HG02623 (cell line): ENCODE measurements around the gene RPL28.

ENCODE experiments used
- ATAC-seq: cut with Tn5 transposase; IDR thresholded peaks from one replicate; pipeline ENCODE4 v1.9.1; 2021; ENCODE audit warnings: moderate library complexity; ENCODE audit not compliant: unreplicated experiment

Gene RPL28

DNA sequence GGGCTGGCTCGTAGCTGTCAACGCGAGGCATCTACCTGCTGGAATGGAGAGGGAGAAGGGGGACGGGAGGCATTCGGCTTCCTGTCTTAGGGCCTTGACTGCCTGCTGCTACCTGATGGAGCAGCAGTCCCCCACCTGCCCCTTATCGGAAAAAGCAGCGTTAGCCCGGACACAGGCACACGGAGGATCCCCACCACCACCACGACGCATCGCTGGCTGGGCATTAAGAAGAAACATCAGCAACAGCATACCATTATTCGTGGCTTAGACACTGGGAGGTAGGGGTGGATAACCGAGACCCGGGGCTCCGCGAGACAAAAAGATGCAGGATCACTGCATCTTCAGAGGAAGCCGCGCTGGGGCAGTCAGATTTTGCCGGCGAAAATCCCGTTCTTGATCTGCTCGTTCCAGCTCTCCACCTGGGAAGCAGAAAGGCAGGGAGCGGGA lies 32.4 kb upstream of the RPL28 start:
- no peak for ATAC-seq

DNA sequence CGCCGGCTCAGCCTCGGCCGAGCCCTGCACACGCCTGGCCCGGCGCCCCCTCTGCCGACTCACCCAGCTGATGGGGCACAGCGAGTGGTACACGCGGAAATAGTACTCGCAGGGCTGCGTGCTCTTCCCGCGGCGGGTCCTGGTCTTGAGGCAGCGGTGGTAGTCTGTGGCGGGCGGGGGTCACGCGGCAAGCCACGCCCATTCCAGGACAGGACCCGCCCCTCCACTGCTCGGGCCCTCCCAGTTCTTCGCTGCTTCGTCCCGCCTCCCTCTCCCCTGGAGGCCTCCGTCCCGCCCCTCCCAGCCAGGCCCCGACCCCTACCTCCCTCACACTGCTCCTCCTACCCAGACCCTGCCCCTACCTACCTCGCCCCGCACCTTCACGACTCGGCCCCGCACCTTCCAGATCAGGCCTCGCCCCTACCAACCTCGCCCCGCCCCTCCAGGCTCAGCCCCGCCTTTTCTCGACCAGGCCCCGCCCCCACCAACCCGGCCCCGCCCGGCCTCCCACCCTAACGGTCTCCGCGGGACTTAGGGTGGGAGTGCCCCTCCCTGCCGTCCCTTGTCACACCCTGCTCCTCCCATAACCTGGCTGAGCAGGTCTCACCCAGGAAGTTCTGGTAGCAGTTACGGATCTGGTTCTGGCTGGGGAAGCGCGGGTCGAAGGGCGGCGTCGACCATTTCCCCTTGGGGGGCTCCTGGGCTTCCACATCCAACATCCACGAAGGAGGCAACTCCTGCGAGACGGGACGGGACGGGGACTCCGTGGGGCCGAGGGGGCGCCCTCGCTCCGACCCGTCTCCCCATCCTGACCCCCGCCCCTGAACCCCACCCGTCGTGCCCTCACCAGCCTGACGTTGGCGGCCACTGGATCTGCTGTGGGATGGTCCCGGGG lies 31.7 kb upstream of the RPL28 start:
- ATAC-seq: no peak

DNA sequence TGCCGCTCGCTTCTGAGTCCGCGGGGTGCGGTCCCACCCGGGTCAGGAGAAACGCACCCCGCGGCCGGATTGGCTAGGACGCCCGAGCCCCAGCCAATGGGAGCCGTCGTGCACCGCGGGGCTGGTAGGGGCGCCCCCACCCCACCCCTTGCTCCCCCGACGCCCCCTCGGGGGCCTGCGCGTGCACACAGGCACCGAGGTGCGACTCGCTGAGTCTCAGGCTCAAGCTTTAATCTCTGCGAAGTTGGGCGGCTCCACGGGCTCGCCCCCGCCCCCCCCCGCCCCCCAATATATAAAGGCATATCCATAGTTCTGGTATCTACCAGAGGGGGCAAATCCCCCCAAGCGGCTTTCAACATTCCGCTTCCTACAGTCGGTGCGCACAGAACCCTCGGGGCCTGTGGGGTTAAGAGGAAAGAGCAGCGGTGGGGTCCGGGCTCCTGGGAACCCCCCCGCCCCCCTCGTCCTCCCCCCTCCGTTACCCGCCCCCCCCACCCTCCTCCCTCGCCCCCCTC lies 31.0 kb upstream of the RPL28 start, which contains the start of gene COX6B2:
TSS of gene COX6B2 (minus strand) at position 22 of the 515 bp plus-strand sequence. CDS start 198 bp downstream, outside the sequence.
- no peak for ATAC-seq

DNA sequence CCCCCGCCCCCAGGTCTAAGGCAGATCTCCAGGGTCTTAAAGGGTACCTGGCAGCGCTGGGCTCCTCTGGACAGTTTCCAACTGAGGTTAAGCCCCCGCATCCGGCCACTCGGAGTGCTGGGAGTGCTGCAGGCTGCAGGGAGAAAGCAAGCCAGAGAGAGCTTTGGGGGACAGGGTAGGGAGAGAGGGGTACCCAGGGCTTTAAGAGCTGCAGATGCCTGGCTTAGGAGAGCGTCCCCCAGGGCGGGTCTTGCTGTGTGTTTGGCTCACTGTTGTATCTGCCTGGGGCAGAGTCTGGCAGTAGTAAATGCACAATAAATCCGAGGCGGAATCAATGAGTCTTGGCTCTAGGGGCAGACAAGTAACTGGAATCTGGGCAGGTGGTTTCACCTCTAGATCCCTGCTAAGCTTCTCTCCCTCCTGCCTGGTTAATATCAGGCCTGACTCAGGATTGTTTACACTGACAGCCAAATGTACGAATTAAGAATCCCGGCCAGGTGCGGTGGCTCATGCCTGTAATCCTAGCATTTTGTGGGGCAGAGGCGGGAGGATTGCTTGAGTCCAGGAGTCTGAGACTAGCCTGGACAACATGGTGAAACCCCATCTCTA lies 30.4 kb upstream of the RPL28 start:
- ATAC-seq: no peak

DNA sequence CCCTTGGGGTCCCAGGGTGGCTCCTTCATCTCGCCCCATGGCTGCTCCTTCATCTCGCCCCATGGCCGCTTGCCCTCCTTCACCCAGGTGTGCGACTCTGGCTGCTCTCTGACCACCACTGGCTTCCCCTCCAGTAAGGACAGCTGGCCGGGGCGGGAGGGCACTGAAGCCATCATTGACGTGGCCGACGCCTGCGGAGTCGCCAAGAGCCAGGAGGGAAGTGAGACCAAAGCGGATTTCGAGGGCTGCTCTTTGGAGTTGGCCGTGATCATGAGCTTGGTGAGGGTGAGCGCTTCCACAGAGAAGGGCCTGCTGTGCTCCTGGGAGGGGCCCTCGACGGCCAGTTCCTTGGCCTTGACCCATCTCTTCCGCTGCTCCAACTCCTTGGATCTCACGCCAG lies 27.2 kb upstream of the RPL28 start:
- no peak for ATAC-seq

DNA sequence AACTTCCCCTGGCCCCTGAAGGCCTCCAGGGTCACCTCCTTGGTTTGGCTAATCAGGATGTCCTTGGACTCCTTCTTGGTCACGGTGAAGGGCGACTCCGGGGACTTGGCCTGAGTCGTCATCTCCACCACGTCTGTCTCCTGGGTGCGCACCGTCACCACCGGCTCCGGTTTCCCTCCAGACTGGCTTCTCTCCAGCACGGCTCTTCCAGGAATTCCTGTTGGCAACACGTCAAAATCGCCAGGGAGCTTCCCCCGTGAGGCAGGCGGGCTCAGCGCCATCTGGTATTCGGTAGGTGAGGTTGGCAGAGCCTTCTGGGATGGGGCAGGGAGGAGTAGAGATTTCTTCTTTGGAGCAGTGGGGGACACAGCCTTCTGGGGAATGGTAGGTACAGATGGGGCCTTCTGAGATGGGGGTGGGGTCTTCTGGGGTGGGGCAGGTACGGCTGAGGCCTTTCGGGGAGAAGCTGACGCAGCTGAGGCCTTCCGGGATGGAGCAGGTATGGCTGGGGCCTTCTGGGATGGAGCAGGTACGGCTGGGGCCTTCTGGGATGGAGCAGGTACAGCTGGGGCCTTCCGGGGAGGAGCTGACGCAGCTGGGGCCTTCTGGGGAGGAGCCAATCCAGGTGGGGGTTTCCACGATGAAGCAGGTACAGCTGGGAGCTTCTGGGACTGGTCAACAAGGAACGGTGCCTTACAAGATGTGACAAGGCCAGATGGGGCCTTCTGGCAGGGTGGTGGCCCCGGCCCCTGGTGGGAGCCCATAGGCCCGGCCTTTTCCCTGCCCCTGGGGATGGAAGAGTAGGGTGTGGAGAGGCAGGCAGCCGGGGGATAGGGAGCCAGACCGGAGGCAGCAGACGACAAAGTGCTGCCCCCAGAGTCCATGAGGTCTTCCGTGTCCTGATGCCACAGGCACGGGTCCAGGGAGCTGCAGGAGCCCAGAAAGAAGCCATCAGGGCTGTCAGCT lies 26.5 kb upstream of the RPL28 start:
- no peak for ATAC-seq

DNA sequence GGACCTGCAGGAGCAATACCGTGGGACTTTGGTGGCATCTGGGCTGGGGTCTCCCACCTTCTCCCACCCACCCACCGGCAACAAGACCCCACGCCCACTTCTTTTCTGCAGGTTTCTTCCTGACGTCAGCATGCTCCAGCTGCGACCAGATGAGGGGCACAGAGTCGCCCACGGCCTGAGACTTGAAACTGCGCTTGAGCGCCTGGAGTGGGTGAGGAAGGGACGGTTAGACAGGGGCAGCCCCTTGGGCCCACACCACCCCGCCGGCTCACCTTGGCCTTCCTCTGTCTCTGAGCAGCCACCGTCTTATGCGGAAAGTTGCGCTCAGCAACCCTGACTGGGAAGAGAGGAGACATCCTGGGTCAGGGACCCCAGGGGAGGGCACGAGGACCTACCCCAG lies 24.8 kb upstream of the RPL28 start:
- ATAC-seq: no peak

DNA sequence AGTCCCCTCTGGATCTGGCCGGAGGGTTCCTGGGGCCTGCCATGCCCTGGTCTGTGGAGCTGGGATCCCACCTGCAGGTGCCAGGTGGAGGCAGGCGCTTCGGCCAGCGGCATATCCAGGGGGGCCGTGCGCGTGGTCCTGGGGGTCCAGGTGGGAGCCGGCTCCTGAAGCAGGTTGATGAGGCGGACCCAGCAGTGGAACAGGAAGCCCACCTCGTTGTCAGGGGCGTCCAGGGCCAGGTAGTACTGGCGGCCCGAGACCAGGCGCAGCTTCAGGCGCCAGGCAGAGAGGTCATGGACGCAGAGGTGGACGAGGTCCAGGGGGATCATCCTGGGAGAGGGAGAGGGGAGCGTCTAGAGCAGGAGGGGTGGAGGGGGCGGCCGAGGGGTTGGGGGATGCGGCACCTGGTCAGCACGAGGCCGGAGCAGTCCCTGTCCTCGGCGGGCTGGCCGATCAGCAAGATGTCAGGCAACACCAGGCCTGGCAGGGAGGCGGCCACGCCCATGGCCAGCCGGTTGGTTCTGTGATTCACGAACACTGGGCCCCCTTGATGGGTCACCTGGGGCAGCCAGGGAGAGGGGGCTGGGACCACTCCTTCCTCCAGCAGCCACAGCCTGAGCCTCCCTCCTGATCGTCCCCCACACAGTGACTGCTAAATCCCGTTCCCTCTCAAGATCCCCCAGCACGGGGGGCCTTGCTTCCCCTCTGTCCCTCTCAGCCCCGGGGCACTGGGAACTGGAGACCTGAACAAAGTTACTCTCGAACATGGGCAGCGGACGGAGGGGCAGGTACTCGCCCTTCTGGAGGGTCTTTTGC lies 23.4 kb upstream of the RPL28 start:
- ATAC-seq: no peak

DNA sequence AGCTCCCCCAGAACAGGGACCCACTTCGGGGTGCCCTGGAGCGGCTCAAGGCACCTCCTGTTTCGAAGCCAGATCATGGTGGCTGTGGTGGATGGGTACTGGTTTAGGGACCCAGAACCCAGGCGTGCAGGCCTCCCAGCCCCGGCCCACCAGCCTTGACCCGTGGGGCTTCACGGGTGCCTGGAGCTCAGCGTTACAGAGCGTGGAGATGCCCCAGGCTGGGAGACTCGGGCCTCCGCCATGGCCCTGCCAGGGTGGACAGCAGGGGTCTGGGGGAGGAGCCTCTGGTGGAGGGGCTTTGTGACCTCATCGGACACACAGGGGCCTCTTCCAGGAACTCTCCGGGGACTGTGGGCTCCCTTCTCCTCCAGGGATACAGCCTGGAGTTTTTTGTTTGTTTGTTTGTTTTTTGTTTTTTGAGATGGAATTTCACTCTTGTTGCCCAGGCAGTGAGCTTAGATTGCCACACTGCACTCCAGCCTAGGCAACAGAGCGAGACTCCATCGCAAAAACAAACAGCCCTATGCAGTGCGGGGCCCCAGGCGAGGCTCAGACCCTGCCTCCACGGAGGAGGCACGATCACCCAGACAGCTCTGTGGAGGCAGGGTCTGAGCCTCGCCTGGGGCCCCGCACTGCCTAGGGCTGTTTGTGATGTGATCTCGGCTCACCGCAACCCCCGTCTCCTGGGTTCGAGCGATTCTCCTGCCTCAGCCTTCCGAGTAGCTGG lies 22.6 kb upstream of the RPL28 start, which contains the start of gene GARIN5B:
TSS of gene GARIN5B (minus strand) at position 271 of the 727 bp plus-strand sequence. CDS start at position 77, 194 bp downstream.
- ATAC-seq: no peak

DNA sequence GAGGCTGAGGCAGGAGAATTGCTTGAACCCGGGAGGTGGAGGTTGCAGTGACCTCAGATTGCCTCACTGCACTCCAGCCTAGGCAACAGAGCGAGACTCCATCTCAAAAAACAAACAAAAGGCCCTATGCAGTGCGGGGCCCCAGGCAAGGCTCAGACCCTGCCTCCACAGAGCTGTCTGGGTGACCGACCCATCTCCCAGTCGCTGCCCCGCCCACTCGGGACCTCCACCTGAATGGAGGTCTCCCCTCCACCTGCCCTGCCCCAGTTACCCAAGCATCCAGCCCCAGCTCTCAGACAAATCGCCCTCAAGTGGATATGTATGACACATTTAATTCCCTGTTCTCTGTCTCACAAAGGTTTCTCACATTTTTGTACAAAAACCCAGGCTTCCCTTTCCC lies 20.5 kb upstream of the RPL28 start:
- ATAC-seq: no peak

DNA sequence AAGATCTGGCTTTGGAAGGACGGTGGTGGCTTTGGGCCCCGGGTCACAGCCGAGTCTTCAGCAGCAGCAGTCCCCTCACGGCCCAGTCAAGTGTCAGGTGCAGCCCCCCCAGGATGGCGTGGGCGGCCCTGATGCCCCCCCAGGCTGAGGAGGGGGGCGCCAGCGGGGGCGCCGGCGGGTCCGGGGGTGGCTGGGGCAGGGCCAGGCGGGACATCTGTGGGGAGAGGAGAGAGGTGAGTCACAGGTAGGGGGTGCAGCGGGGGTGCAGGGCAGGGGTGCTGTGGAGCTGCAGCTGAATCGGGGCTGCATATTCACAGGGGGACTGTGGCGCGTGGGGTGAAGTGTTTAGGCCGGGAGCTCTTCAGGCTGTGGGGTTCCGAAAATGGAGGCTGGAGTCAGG lies 19.8 kb upstream of the RPL28 start:
- no peak for ATAC-seq

DNA sequence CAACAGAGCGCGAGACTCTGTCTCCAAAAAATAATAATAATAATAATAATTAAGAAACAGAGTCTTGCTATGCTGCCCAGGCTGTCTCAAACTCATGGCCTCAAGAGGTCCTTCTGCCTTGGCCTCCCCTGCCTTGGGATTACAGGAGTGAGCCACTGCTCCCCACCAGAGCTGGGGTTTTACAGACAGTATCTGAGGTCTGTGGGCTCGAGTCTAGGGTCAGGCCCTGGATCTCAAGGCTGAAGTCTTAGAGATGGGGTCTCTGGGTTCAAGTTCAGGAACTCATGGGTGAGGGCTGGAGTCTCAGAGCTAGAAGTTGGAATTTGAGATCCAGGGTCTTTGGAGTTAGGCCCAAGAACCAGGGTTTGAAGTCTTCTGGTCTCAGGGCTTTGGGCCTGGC lies 18.9 kb upstream of the RPL28 start:
- no peak for ATAC-seq

DNA sequence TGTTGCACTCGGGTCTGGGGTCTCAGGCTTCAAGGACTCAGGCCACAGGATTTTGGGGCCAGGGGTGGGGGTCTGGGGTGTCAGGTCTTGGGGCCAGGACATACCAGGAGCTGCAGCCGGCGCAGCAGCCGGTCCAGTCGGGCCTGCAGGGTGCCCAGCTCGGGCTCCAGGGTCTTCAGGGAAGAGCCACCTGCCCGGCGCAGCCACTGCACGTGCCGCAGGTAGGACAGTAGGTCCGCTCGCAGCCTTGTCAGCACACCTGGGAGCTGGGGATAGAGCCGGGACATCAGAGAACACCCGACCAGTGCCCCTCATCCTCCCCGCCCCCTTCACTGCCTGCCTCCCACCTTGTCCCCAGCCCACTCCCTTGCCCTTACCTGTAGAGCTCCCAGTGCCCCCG lies 17.6 kb upstream of the RPL28 start:
- ATAC-seq: no peak

DNA sequence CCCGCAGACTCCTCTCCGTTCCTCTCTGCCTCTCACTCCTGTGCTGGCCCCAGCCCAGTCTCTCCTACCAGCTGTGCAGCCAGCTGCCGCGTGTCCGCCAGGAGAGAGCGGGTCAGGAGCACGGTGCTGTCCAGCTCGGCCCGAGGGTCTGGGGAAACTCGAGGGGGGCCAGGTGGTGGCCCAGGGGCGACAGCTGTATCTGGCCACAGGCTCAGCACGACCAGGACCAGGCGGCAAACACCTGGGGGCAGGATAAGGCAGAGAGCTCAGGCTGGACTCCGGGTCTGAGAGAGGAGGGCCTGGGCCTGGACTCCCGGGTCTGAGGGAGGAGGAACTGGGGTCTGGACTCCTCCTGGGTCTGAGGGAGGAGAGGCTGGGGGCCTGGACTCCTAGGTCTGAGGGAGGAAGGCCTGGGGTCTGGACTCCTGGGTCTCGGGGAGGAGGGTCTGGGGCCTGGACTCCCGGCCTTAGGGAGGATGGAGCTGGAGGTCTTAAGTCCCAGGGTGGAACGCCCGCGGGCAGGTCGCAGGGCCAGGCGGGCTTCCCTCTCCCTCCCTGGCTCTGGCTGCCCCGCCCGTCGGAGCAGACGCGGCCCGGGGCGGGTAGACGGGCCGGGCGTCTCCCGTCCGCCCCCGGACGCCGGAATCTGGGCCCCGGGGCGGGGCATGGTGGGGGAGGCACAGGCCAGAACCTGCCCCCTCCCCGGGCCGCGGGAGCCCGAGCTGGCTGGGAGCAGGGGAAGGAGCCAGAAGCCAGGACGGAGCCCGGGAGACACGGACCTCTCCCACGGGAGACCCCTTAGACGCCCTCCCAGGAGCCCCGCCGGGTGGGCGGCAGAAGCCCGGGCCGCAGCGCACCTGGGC lies 16.8 kb upstream of the RPL28 start:
- no peak for ATAC-seq

DNA sequence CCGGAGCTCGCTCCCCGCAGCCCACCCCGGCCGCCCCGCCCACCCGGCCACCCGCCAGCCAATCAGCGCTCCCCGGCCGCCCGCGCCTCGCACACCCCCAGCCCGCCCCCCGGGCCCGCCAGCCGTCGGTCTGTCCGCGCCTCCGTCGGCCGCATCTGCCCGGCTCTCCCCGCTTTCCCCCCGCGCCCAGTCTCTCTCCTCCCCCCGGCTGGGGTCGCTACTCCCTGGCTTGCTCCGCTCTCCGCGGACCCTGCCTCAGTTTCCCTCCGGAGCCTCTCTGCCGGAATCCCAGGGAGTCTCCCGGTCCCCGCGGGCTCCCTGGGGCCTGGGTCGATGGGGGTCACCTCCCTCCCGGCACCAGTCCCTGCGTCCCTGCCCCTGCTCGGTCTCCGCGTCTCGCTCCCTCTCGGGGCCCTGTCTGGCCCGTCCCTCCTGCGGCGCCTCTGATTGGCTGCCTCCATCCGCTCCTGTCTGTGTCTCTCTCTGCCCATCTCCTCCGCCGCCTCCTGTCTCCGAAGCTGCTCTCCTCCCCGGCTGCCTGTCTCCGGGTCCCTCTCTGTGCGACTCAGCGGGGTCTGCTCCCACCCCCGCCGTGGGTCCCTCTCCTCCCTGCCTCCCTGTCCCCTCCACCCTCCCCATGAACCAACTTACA lies 16.0 kb upstream of the RPL28 start:
- no peak for ATAC-seq

DNA sequence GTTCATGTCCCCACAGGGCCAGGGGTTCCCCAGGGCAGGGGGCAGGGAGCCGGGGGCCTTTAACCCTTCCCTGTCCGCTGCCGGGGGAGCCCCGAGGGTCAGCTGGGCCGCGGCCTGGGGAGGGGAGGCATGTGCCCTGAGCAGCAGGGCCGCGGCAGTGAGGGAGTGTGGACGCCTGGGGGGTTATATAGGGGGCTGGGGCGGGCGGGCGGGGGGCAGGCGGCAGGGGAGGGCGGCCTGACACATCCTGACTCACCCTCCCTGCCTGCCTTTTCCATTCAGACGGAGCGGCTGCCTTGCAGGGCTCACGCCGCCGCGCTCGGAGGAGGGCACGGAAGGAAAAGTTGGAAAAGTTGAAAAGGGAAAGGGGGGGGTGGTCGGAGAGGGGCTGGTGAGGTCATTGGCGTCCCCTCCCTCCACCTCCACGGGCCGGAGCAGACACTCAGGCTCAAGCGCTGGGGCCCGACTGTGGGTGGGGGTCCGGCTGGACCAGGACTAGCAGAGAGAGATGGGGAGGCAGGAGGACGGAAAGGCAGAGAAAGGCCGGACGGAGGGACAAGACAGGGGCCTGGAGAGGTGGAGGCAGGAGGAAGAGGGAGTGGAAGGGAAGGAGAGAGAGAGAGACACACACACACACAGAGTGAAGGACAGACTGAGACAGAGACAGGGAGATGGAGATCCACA lies 15.3 kb upstream of the RPL28 start, which contains the start of gene IL11:
TSS of gene IL11 (minus strand) at position 159 of the 684 bp plus-strand sequence. CDS start at position 6, 153 bp downstream.
- no peak for ATAC-seq
